A375 (cell line): Measurements from ENCODE around the gene DLAT. TPM values are rescaled to one million over a fixed set of nuclear protein-coding genes. Genes with fewer than 3 reads are reported as not detected.

ENCODE experiments used
- small RNA-seq: library from RNA; depleted of rRNA; stranded (forward); fragments of <200 nt; gene quantifications from one replicate; pipeline ENCODE3, GENCODE V24; 2014
- total RNA-seq: library from RNA; depleted of rRNA; stranded (reverse); fragments of >200 nt; shearing (Covaris generic); gene quantifications from 2 replicates; pipeline ENCODE4 v1.2.3, GENCODE V29; 2014; rRNA removed

DLAT gene
- total RNA-seq: 28.2 and 33.2 TPM in 2 replicates

GRCh38 chr11:112024773-112025678 is at the start of gene DLAT:
Gene DLAT, plus strand, starts transcription at chr11:112025408. Its CDS starts 65 bp downstream, at chr11:112025473.

GRCh38 chr11:112073941-112074811 is 49.0 kb downstream of the DLAT start, which contains the start of the genes NKAPD1 and PIH1D2:
Gene NKAPD1, plus strand, starts transcription at chr11:112074299. Its CDS starts 1,276 bp downstream, at chr11:112075575.
Gene PIH1D2, minus strand, starts transcription at chr11:112074017. Its CDS starts 843 bp downstream, at chr11:112073174.

GRCh38 chr11:112086422-112087191 is 61.4 kb downstream of the DLAT start, which contains the start of the genes SDHD and TIMM8B:
Gene SDHD, plus strand, starts transcription at chr11:112086873. Its CDS starts 35 bp downstream, at chr11:112086908.
Gene TIMM8B, minus strand, starts transcription at chr11:112086756. Its CDS starts 33 bp downstream, at chr11:112086723.

Small RNA genes within 50 kb of the gene (small RNA-seq; reads per million reads assigned to genes)
- gene AP000907.3 (not detected), gene RNU6-893P (not detected)

Other genes with a start within 250 kb of the DLAT start
- gene ALG9, start 153.8 kb upstream of the DLAT start, total RNA-seq: 13.1 and 22.7 TPM in 2 replicates
- 2.6 and 3.1 TPM in 2 replicates for gene FDXACB1, start 146.2 kb upstream of the DLAT start, total RNA-seq
- 30.2 and 41.3 TPM in 2 replicates for gene CFAP68, start 145.9 kb upstream of the DLAT start, total RNA-seq
- not detected in 2 replicates for gene CRYAB, start 113.6 kb upstream of the DLAT start, total RNA-seq
- gene HSPB2, start 112.7 kb upstream of the DLAT start, total RNA-seq: not detected in 2 replicates
- 1.2 TPM in 1 of 2 replicates, not detected in the other for gene C11orf52, start 106.5 kb upstream of the DLAT start, total RNA-seq
- gene DIXDC1, start 88.1 kb upstream of the DLAT start, total RNA-seq: 5.0 and 6.2 TPM in 2 replicates
- gene PIH1D2, start 48.6 kb downstream of the DLAT start, total RNA-seq: 1.7 and 2.1 TPM in 2 replicates
- 16.4 and 24.2 TPM in 2 replicates for gene NKAPD1, start 48.9 kb downstream of the DLAT start, total RNA-seq
- 90.4 and 106 TPM in 2 replicates for gene TIMM8B, start 61.3 kb downstream of the DLAT start, total RNA-seq
- 48.0 and 62.7 TPM in 2 replicates for gene SDHD, start 61.5 kb downstream of the DLAT start, total RNA-seq
- 1.2 and 3.5 TPM in 2 replicates for gene IL18, start 138.7 kb downstream of the DLAT start, total RNA-seq
- not detected in 2 replicates for gene TEX12, start 142.0 kb downstream of the DLAT start, total RNA-seq
- 0.66 and 1.0 TPM in 2 replicates for gene BCO2, start 150.1 kb downstream of the DLAT start, total RNA-seq
- 54.4 and 65.5 TPM in 2 replicates for gene PTS, start 201.0 kb downstream of the DLAT start, total RNA-seq
- not detected in 2 replicates for gene PLET1, start 235.5 kb downstream of the DLAT start, total RNA-seq